LNCAP (cell line): ENCODE data around the gene RBPJL.

ENCODE experiments used
- CTCF ChIP-seq: fragments of 450-650 bp; IDR thresholded peaks from 2 replicates; pipeline ENCODE4 v1.5.1; 2017; ENCODE audit warnings: mild to moderate bottlenecking

The RBPJL gene

GRCh38 chr20:45268531-45268930, 38.1 kb upstream of the RBPJL start:
- no peak for TF ChIP-seq CTCF

- TF ChIP-seq CTCF = no peak
Observed at GRCh38 chr20:45269056-45269455, 37.6 kb upstream of the RBPJL start.

GRCh38 chr20:45269754-45270270, 36.8 kb upstream of the RBPJL start:
- no peak for TF ChIP-seq CTCF

- no peak for TF ChIP-seq CTCF
Observed at GRCh38 chr20:45275338-45275737, 31.3 kb upstream of the RBPJL start.

- TF ChIP-seq CTCF = no peak
Observed at GRCh38 chr20:45279992-45280391, 26.6 kb upstream of the RBPJL start.

GRCh38 chr20:45282700-45283550, 23.7 kb upstream of the RBPJL start:
- TF ChIP-seq CTCF = no peak

GRCh38 chr20:45283551-45284057, 23.0 kb upstream of the RBPJL start:
- TF ChIP-seq CTCF = no peak
